Right lobe of liver (tissue), 6 donors: Measurements from ENCODE around the gene HBG2. TPM values are rescaled to one million over a fixed set of nuclear protein-coding genes. Genes with fewer than 3 reads are reported as not detected.
"Not testable (repeated sequence)": the region's sequence is repeated elsewhere in the genome, so short reads cannot be mapped to it uniquely, and the experiment has no call there.

Experiments used
- ATAC-seq, 4 donors: fragments of 200-7000 bp; cut with Tn5 transposase; one replicate each; pipeline ENCODE4 v1.9.1; 2020; ENCODE audit warnings: mild to moderate bottlenecking in 4 of 4, moderate library complexity in 4 of 4
- DNase-seq, 3 donors: peaks; one replicate each; pipeline ENCODE4 v3.0.0-alpha.2; 2020
- H3K27ac ChIP-seq, 3 donors: fragments of 200-600 bp; one replicate each; pipeline ENCODE4 v1.8.0; 2022
- H3K27me3 ChIP-seq, 2 donors: fragments of 200-600 bp; one replicate each; pipeline ENCODE4 v1.8.0; 2022
- H3K36me3 ChIP-seq, 4 donors: fragments of 200-600 bp; sonication (generic) in 1 of 4; one replicate each; pipeline versions ENCODE4 v1.5.1 to v1.8.0; 2017 to 2022; ENCODE audit warnings: control low read depth in 1 of 4
- H3K4me1 ChIP-seq, 4 donors: fragments of 200-600 bp; sonication (generic) in 1 of 4; one replicate each; pipeline versions ENCODE4 v1.5.1 to v1.8.0; 2017 to 2022; ENCODE audit warnings: control low read depth in 1 of 4
- H3K4me3 ChIP-seq, 3 donors: fragments of 200-600 bp; one replicate each; pipeline ENCODE4 v1.8.0; 2022
- H3K9me3 ChIP-seq, 4 donors: fragments of 200-600 bp; sonication (generic) in 1 of 4; one replicate each; pipeline versions ENCODE4 v1.5.1 to v1.8.0; 2017 to 2022; ENCODE audit warnings: control low read depth in 1 of 4
- CTCF ChIP-seq, 4 donors: fragments of 200-600 bp in 3 of 4; fragments of 450-650 bp in 1 of 4; IDR thresholded peaks; one replicate each; pipeline versions ENCODE4 v1.5.1 to v1.8.0; 2016 to 2022; ENCODE audit warnings: antibody characterized with exemption in 4 of 4, mild to moderate bottlenecking in 2 of 4
- POLR2A ChIP-seq: fragments of 450-650 bp; IDR thresholded peaks from one replicate; pipeline ENCODE4 v1.6.1; 2017; ENCODE audit warnings: antibody characterized with exemption, mild to moderate bottlenecking
- WGBS: methylation state at CpG from one replicate; pipeline ENCODE4 v1.1.6; 2018; ENCODE audit warnings: low coverage, low lambda C conversion rate; ENCODE audit not compliant: insufficient coverage; ENCODE audit errors: missing lambda C conversion rate; 5-methylcytosine and 5-hydroxymethylcytosine counted together
- intact Hi-C, 2 donors: fragments of 100-400 bp; cut with DNase I; formaldehyde crosslinking; loops; one replicate each; pipeline versions ENCODE4 v1.11.2 to v1.14.1; 2022
- total RNA-seq, 6 experiments: library from RNA; depleted of rRNA in 2 of 6; stranded (reverse); fragments of >200 nt in 2 of 6; fragmentation: NEBNext Ultra II Directional in 3 of 6; extraction: Animal tissue kit (Norgen Biotek cat#: 25700) in 3 of 6; gene quantifications; one replicate each; pipeline versions ENCODE4 v1.1.0 to v1.2.4, GENCODE V29; 2016 to 2023
- donor health status: DM: no; HTN: yes; CAD: no.
- donor health status: DM: no; HTN: no; CAD: no.
- donor health status: DM: no; HTN: no; CAD: no.
- donor health status: DM: no; HTN: yes; CAD: no.
- donor health status: DM: no; HTN: yes; CAD: no.

HBG2 gene
- total RNA-seq, 6 experiments from 2014 or later, result not detected

- intact Hi-C loops, result no loop called here
- ATAC-seq (no peak), DNase-seq (no peak)
- 49% methylated on average over 9 of the region's 9 CpGs for WGBS
- Histone ChIP-seq H3K9me3 (no peaks in the 10 kb centered on the region), H3K36me3 (no peaks in the 10 kb centered on the region), H3K4me1 (no peaks in the 10 kb centered on the region), H3K4me3 (no peak overlapping the region), H3K27ac (no peak overlapping the region), H3K27me3 (no peaks in the 10 kb centered on the region)
- TF ChIP-seq POLR2A (no peak), CTCF (IDR thresholded peaks at IDR 0.05) (no peak)
Measured at GRCh38 chr11:5252192-5252918, 2.2 kb downstream of the HBG2 start.

- no peaks in the 10 kb centered on the region for H3K9me3 ChIP-seq
- TF ChIP-seq CTCF (IDR thresholded peaks at IDR 0.05) (no peak), POLR2A (no peak)
- no peaks in the 10 kb centered on the region for H3K36me3 ChIP-seq
- no peaks in the 10 kb centered on the region for H3K27me3 ChIP-seq
- H3K4me1 ChIP-seq, result no peaks in the 10 kb centered on the region
- intact Hi-C loops, result no loop called here
- DNase-seq (no peak), ATAC-seq (no peak)
- no peak overlapping the region for H3K4me3 ChIP-seq
- WGBS, result 43% methylated on average over 2 of the region's 2 CpGs
- H3K27ac ChIP-seq, result no peak overlapping the region
Measured at GRCh38 chr11:5251746-5252145, 2.8 kb downstream of the HBG2 start.

- no peaks in the 10 kb centered on the region for H3K36me3 ChIP-seq
- 54% methylated on average over 4 of the region's 4 CpGs for WGBS
- no peaks in the 10 kb centered on the region for H3K9me3 ChIP-seq
- H3K4me3 ChIP-seq, result no peak overlapping the region
- TF ChIP-seq POLR2A (no peak), CTCF (IDR thresholded peaks at IDR 0.05) (no peak)
- no peak for DNase-seq
- intact Hi-C loops, result no loop called here
- H3K27me3 ChIP-seq, result no peaks in the 10 kb centered on the region
- ATAC-seq, result no peak
- no peaks in the 10 kb centered on the region for H3K4me1 ChIP-seq
- H3K27ac ChIP-seq, result no peak overlapping the region
Measured at GRCh38 chr11:5250543-5251204, 3.9 kb downstream of the HBG2 start.

GRCh38 chr11:5249807-5250396 is 4.7 kb downstream of the HBG2 start, which contains the start of gene HBG1:
HBG1 (minus strand) TSS chr11:5249857; CDS start chr11:5249804, 53 bp downstream.
- WGBS, result 32% methylated on average over 2 of the region's 9 CpGs

GRCh38 chr11:5248498-5248897 is 6.1 kb downstream of the HBG2 start:
- H3K4me3 ChIP-seq, DNase-seq, H3K27me3 ChIP-seq, H3K4me1 ChIP-seq, H3K36me3 ChIP-seq, intact Hi-C loops, H3K9me3 ChIP-seq, H3K27ac ChIP-seq, ATAC-seq: not testable (repeated sequence)
- 63% methylated on average over 7 of the region's 7 CpGs for WGBS

More at GRCh38 chr11:5249807-5250396, 4.7 kb downstream of the HBG2 start, which contains the start of gene HBG1:
- H3K4me1 ChIP-seq, intact Hi-C loops, H3K9me3 ChIP-seq, H3K4me3 ChIP-seq, DNase-seq, ATAC-seq, H3K36me3 ChIP-seq, H3K27me3 ChIP-seq, H3K27ac ChIP-seq: not testable (repeated sequence)
